Measurements from ENCODE around the gene HIP1R. TPM values are rescaled to one million over a fixed set of nuclear protein-coding genes. Genes with fewer than 3 reads are reported as not detected.

Gene HIP1R
- total and polyA plus RNA-seq, 2 of the 13 experiments (the other 11 are each of a cell fraction or from before 2014, with no cell fraction given), result 18.4 to 25.5 TPM

DNA sequence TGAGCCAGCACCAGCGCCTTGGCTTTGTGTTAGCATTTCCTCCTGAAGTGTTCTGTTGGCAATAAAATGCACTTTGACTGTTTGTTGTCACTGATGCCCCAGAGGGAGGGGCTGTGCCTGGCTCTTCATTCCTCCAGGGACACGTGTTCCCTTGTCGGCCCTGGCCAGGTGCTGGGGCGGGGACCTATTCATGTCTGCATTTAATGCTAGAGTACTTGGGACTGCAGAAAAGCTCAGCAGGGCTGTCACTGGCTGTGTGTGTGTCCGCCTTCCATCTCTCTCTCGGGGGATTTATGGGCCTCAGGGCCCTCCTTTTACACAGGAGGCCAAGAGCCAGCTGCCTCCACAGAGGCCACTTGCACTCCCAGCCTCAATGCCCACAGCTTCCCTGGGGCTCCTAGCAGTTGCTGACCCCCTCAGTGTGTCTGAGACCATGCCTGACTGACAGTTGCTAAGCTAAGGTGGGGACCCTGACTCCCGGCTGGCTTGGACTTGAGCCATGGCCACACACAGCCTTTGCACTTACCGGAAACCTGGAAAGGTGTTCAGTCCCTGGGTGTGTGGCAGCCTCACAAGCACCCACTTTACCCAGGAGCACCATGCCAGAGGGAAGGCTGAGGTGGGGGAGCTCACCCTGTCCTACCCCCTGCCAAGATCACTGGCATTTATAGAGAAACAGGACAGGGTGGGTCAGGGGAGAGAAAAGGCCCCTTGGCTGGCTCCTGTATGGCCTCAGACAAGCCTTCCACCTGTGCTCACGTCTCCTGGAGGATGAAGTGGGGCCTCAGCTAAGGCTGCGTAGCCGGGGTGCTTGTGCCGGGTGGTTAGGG, 27.8 kb downstream of the HIP1R start (continued):
- TF ChIP-seq ZMYM2 (CRISPR knock-in tag; IDR thresholded peaks at IDR 0.05), result no peak
- TF ChIP-seq, protein P1, sequence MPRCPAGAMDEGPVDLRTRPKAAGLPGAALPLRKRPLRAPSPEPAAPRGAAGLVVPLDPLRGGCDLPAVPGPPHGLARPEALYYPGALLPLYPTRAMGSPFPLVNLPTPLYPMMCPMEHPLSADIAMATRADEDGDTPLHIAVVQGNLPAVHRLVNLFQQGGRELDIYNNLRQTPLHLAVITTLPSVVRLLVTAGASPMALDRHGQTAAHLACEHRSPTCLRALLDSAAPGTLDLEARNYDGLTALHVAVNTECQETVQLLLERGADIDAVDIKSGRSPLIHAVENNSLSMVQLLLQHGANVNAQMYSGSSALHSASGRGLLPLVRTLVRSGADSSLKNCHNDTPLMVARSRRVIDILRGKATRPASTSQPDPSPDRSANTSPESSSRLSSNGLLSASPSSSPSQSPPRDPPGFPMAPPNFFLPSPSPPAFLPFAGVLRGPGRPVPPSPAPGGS (CRISPR knock-in tag; IDR thresholded peaks at IDR 0.05), result no peak
- TF ChIP-seq XRCC5 (optimal IDR thresholded peaks at IDR 0.05; ENCODE audit: low read length), result no peak
- no peak for TF ChIP-seq FLYWCH1 (CRISPR knock-in tag; IDR thresholded peaks at IDR 0.05)
- TF ChIP-seq NFYB (CRISPR knock-in tag; IDR thresholded peaks at IDR 0.05), result no peak
- TF ChIP-seq SCMH1 (CRISPR knock-in tag; IDR thresholded peaks at IDR 0.05; ENCODE audit: borderline replicate concordance), result no peak
- TF ChIP-seq KLF6 (CRISPR knock-in tag; IDR thresholded peaks at IDR 0.05), result no peak
- TF ChIP-seq, protein P2, sequence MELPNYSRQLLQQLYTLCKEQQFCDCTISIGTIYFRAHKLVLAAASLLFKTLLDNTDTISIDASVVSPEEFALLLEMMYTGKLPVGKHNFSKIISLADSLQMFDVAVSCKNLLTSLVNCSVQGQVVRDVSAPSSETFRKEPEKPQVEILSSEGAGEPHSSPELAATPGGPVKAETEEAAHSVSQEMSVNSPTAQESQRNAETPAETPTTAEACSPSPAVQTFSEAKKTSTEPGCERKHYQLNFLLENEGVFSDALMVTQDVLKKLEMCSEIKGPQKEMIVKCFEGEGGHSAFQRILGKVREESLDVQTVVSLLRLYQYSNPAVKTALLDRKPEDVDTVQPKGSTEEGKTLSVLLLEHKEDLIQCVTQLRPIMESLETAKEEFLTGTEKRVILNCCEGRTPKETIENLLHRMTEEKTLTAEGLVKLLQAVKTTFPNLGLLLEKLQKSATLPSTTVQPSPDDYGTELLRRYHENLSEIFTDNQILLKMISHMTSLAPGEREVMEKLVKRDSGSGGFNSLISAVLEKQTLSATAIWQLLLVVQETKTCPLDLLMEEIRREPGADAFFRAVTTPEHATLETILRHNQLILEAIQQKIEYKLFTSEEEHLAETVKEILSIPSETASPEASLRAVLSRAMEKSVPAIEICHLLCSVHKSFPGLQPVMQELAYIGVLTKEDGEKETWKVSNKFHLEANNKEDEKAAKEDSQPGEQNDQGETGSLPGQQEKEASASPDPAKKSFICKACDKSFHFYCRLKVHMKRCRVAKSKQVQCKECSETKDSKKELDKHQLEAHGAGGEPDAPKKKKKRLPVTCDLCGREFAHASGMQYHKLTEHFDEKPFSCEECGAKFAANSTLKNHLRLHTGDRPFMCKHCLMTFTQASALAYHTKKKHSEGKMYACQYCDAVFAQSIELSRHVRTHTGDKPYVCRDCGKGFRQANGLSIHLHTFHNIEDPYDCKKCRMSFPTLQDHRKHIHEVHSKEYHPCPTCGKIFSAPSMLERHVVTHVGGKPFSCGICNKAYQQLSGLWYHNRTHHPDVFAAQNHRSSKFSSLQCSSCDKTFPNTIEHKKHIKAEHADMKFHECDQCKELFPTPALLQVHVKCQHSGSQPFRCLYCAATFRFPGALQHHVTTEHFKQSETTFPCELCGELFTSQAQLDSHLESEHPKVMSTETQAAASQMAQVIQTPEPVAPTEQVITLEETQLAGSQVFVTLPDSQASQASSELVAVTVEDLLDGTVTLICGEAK (IDR thresholded peaks at IDR 0.05), result no peak
- TF ChIP-seq, protein P2 (CRISPR knock-in tag; IDR thresholded peaks at IDR 0.05), result 0 out of 2 replicates have a peak, but pooled peaks have one; percentile 13
- TF ChIP-seq, protein P3, sequence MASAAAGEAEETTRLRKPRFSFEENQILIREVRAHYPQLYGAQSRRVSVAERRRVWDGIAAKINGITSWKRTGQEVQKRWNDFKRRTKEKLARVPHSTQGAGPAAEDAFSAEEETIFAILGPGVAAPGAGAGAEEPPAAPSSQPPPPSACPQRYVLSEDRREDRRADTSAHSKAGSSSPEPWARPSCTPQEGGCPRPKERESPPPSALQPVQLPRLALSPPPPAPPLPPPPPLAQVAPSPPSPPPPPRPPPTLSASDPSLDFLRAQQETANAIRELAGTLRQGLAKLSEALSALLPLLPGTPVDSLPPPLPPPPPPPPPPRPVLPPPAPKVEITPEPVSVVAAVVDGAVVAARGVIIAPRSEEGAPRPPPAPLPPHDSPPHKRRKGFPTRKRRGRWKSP (CRISPR knock-in tag; IDR thresholded peaks at IDR 0.05), result no peak
- TF ChIP-seq, protein P4, sequence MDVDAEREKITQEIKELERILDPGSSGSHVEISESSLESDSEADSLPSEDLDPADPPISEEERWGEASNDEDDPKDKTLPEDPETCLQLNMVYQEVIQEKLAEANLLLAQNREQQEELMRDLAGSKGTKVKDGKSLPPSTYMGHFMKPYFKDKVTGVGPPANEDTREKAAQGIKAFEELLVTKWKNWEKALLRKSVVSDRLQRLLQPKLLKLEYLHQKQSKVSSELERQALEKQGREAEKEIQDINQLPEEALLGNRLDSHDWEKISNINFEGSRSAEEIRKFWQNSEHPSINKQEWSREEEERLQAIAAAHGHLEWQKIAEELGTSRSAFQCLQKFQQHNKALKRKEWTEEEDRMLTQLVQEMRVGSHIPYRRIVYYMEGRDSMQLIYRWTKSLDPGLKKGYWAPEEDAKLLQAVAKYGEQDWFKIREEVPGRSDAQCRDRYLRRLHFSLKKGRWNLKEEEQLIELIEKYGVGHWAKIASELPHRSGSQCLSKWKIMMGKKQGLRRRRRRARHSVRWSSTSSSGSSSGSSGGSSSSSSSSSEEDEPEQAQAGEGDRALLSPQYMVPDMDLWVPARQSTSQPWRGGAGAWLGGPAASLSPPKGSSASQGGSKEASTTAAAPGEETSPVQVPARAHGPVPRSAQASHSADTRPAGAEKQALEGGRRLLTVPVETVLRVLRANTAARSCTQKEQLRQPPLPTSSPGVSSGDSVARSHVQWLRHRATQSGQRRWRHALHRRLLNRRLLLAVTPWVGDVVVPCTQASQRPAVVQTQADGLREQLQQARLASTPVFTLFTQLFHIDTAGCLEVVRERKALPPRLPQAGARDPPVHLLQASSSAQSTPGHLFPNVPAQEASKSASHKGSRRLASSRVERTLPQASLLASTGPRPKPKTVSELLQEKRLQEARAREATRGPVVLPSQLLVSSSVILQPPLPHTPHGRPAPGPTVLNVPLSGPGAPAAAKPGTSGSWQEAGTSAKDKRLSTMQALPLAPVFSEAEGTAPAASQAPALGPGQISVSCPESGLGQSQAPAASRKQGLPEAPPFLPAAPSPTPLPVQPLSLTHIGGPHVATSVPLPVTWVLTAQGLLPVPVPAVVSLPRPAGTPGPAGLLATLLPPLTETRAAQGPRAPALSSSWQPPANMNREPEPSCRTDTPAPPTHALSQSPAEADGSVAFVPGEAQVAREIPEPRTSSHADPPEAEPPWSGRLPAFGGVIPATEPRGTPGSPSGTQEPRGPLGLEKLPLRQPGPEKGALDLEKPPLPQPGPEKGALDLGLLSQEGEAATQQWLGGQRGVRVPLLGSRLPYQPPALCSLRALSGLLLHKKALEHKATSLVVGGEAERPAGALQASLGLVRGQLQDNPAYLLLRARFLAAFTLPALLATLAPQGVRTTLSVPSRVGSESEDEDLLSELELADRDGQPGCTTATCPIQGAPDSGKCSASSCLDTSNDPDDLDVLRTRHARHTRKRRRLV (CRISPR knock-in tag; IDR thresholded peaks at IDR 0.05), result no peak

Measured in HepG2 (cell line).